GM21515 (cell line): Measurements from ENCODE around the gene MPLKIP.
"Not testable (repeated sequence)": the region's sequence is repeated elsewhere in the genome, so short reads cannot be mapped to it uniquely, and the experiment has no call there.

Experiments used
- ATAC-seq: cut with Tn5 transposase; IDR thresholded peaks from one replicate; pipeline ENCODE4 v1.9.1; 2021; ENCODE audit not compliant: unreplicated experiment

Gene MPLKIP

DNA sequence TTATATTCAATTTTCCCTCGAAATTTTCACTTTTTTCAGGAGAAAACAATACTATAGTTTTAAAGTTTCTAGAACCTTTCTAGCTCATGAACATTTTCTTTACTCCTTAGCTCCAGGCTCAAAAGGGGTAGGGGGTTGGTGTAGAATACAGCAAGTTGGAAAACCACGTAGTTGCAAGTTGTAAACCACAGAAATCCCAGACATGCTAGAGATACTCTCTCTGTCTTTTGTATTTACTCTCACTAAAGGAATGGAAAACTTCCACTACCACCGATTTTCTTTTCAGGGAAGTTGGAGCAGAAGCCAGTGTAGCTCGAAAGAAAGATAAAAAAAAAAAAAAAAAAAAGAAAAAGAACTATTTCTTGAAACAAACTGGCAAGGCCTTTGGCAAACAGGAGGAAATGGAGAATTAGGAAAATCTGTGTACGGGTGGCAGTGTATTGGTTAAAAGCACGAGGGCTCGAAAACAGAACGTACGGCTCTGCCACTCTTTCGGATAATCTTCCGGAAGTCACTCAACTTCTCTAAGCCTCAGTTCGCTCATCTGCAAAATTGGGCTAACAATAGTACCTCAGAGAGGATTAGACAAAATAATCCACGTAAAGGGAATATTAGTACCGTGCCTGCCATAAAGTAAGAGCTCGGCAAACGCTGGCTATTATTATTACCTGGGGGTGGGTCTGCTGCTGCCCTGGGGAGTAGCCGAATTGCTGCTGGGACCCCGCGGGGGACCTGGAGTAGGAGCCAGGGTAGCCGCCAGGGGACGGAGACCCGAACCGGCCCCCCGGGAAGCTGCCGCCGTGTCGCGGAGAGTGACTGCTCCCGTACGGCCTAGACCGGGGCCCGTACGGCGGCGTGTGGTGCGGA, 628 bp downstream of the MPLKIP start:
- ATAC-seq, result peak; percentile 19

DNA sequence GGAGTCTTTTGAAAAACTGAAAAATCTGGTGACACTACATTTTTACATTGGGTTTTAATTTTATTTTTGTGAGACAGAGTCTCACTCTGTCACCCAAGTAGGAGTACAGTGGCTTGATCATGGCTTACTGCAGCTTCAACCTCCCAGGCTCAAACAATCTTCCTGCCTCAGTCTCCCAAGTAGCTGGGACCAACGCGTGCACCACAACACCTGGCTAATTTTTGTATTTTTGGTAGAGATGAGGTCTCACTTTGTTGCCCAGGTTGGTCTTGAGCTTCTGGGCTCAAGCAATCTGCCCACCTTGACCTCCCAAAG, 11.5 kb downstream of the MPLKIP start:
- ATAC-seq, result no peak

DNA sequence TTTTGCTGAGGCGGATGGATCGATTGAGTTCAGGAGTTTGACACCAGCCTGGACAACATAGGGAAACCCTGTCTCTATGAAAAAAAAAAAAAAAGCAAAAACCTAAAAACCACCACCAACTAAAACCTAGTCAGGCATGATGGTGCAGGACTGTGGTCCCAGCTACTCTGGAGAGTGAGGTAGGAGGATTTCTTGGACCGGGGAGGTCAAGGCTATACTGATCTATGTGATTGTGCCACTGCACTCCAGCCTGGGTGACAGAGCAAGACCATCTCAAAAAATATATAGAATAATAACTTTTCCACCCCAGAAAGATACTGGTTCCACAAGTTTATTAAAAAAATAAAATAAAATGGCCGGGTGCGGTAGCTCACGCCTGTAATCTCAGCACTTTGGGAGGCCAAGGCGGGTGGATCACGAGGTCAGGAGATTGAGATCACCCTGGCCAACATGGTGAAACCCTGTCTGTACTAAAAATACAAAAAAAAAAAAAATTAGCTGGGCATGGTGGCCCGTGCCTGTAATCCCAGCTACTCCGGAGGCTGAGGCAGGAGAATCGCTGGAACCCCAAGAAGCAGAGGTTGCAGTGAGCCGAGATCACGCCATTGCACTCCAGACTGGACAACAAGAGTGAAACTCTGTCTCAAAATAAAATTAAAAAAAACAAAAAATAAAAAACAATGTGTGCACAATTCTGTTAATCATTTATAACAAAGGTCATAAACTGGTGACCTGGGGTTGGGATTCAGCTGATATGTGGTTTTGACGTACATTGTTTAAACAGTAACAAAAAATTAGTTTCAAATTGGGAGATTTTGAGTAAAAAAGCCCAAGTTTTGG, 12.1 kb downstream of the MPLKIP start:
- ATAC-seq, result not testable (repeated sequence)

DNA sequence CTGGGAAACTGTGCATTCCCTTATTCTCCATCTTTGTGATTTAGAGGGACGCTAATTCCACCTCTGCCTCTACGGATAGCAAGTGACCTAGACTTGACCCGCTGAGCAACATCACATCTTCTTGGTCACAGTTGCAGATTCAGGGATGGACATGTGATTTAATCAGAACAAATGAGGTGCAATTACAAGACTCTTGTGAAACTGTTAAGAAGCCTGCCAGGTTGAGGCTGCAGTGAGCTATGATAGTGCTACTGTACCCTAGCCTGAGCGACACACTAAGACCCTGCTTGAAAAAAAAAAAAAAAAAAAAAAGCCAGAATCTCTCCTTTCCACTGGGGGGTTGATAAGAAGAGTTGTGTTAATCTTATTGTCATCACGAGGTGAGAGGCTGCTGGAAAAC, 14.4 kb downstream of the MPLKIP start:
- no peak for ATAC-seq

DNA sequence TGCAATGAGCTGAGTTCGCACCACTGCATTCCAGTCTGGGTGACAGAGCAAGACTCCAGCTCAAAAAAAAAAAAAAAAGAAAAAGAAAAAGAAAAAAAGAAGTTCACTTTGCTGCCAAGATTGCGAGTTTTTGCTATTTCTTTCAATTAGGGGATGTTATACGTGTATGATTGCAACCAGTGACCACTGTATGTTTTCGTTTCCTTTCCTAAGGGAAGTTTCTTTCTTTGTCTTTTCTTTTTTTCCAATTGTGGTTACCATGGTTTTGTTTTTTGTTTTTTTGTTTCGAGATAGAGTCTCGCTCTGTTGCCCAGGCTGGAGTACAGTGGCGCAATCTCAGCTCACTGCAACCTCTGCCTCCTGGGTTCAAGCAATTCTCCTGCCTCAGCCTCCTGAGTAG, 16.2 kb downstream of the MPLKIP start:
- not testable (repeated sequence) for ATAC-seq

DNA sequence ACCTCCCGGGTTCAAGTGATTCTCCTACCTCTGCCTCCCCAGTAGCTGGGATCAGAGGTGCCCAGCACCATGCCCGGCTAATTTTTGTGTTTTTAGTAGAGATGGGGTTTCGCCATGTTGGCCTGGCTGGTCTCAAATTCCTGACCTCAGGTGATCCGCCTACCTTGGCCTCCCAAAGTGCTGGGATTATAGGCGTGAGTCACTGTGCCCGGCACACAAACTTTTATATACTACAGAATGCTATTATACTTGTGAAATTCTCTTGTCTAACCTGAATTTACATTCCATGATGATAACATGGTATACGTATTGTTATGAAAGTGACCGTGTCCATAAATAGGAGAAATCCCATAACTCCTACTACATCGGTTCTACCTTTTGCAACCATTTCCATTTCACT, 17.2 kb downstream of the MPLKIP start:
- not testable (repeated sequence) for ATAC-seq

DNA sequence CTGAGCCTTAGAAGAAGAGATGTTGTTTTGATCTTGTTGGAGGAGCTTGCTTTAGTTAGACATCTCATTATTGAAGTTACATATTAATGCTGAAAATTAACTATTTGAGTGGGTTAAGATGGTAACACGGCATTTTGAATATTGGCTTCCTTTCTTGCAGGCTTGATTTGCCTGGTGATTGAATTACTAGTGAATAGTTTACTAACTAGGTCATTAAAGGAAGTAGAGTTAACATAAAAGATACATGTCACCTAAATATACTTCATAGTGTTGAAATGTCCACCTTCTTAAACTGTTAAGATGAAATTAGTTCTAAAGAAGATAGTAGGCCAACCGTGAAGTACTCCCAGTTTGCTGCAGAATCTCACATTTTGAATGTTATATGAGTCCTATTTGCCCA, 18.5 kb downstream of the MPLKIP start:
- no peak for ATAC-seq

DNA sequence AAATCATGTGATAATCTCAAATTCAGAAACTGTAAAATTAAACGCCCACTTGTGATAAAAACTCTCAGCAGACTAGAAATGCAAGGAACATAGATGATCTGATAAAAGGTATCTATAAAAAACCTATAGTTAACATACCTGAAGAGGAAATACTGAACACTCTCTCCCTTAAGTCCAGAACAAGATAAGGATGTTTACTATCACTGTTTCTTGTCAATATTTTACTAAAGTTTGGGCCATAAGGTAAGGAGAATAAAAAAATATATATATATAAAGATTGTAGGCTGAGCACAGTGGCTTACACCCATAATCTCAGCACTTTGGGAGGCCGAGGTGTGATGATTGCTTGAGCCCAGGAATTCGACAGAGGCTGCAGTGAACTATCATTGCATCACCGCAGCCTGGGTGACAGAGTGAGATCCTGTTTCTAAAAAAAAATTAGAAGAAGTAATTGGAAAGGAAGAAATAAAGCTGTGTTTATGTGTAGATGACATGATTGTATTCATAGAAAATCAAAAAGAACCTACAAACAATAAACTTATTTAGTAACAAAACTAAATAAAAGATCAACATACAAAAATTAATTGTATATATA, 28.4 kb downstream of the MPLKIP start:
- ATAC-seq, result no peak

DNA sequence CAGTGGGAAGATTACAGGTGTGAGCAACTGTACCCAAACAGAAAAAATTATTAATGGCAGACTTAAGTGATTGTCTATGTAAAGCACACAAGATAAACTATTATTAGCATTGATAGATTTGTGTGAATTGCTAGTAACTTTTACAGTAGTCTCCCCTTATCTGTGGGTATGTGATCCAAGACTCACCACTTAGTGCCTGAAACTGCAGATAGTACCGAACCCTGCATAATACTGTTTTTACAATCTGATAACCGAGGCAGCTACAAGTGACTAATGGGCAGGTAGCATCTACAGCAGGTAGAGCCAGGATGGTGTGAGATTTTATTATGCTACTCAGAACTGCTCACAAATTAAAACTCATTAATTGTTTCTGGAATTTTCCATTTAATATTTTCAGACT, 31.5 kb downstream of the MPLKIP start:
- no peak for ATAC-seq

DNA sequence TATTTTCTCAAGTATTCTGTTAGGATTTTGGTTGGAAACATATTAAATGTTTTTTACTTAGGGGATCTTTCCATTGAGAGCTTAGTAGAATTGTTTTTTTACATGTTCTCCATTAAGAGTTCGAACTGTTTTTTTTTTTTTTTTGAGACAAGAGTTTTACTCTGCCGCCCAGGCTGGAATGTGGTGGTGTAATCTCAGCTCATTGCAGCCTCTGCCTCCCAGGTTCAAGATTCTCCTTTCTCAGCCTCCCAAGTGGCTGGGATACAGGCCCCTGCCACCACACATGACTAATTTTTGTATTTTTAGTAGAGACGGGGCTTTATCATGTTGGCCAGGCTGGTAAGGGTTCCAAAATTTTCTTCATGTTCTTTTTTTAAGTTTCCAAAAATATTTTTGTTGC, 33.2 kb downstream of the MPLKIP start:
- no peak for ATAC-seq

DNA sequence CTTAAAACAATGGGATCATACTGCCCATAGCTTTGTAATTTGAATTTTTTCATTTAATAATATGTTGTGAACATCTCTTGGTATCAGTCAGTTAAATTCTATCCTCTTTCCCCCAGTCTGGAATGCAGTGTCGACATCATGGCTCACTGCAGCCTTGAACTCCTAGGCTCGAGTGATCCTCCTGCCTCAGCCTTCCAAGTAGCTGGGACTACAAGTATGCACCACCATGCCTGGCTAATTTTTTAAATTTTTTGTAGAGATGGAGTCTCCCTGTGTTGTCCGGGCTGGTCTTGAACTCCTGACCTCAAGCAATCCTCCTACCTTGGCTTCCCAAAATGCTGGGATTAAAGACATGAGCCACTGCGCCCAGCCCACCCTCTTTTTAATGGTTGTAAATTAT, 34.6 kb downstream of the MPLKIP start:
- no peak for ATAC-seq

DNA sequence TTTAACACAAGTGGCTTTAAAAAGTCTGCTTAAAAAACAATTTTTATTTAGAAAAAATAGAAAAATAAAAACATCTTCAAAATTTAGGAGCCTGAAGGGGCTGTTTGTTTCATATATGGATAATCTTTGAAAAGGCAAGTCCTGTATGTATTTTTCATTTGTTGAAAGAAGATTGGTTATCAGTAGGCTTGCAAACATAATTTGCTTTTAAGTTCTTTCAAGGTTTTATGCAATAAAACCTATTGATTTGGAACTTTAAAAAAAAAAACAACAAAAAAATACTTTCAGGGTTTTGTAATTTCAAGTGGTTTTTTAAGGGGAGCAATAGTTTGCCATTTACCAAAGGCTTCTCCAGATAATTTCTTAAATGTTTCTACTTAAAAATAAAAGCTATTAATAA, 35.6 kb downstream of the MPLKIP start:
- no peak for ATAC-seq

DNA sequence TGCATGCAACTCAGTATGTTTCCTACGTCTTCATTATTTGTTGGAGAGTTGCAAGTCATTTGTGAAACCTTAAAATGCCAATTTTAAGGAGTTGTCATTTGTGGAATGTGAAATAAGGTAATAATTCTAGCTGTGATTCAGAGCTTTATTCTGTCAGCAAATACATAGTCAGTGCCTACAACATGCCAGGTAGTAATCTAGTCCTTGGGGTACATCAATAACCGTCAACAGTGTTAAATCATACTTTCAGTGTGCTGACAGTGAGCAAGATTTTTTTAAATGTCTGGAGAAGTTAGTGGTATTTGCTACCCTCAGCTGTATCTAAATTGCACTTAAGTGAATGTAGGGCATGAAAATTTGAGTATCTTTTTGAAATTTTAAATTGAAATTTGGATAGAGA, 36.7 kb downstream of the MPLKIP start:
- ATAC-seq, result no peak

DNA sequence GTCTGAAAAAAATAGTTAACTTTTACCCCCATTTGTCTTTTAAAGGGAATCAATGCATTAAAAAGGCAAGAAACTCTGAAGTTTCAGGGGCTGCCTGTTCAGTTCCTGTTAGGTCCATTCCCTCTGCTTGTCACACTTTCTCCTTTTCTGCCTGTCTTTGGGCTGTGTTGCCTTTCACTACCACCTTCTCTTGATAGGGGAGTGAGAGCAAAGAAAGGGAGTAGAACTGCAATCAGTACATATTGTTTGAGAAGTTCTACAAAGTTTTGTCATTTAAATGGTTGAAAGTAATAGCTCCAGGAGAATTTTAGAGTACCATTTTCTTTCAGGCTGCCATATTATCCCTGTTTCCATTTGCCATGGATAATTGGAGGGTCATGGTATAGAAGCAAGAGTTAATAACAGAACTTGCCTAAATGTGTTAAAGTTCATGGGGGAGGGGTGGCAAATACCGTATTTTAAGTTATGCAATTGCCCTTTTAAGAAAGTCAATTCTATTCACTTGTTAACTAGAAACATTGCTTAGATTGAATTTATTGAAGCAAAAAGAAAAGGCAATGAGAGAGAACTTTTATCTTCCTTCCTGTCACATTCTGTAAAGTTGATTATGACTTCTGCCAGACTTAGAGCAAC, 38.6 kb downstream of the MPLKIP start:
- ATAC-seq, result no peak

DNA sequence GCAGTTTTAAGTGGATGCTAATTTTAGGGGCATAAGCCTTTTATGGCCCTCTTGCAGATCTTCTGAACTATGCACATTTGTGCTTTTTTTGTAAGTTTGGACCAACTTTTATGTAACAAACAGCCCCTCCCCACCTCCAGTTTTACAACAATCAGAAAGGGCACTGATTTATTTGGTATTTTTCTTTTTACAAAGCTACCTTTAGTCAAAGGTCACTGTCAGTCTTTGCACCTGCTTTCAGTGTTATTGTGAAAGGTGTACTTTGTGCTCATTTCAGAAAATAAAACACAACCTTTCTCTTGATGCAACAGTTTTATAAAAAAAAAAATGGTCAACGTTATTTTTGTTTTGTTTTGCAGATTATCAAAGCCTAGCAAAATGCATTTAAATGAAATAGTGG, 39.2 kb downstream of the MPLKIP start:
- ATAC-seq, result no peak

DNA sequence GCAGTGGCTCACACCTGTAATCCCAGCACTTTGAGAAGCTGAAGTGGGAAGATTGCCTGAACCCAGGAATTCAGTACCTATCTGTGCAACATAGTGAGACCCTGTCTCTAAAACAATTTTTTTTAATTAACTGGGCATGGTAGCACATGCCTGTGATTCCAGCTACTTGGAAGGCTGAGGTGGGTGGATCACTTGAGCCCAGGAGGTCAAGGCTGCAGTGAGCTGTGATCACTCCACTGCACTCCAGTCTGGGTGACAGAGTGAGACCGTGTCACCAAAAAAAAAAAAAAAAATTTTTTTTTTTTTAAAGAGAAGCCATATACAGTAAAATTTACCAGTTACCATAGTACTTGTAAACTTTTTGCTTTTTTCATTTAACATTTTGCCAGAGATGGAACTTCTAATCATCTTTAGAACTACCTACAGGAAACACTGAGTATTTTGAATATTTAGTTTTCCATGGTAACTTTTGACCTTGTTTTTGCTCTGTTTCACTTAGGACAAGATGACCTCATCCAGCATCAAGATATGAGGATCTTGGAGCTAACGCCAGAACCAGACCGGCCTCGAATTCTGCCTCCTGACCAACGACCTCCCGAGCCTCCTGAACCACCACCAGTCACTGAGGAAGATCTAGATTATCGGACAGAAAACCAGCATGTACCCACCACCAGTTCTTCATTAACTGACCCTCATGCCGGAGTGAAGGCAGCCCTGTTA, 40.6 kb downstream of the MPLKIP start:
- ATAC-seq, result no peak

DNA sequence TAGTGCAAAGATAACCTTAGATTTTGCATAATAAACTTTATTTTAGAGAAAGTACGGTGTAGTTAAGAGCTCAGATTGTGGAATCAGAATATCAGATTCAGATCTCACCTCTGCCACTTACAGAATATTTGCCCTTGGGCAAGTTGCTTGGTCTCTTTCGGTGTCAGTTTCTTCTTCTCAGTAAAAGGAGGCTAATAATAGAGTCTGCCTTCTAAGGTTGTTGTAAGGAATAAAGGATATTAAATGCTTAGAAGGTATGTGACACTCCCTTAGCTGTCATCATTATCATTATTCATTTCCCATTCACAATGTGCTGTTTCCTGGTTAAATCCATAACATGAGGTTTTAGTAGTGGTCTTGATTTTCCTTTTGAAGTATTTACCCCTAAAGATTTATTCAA, 42.2 kb downstream of the MPLKIP start:
- ATAC-seq, result no peak

DNA sequence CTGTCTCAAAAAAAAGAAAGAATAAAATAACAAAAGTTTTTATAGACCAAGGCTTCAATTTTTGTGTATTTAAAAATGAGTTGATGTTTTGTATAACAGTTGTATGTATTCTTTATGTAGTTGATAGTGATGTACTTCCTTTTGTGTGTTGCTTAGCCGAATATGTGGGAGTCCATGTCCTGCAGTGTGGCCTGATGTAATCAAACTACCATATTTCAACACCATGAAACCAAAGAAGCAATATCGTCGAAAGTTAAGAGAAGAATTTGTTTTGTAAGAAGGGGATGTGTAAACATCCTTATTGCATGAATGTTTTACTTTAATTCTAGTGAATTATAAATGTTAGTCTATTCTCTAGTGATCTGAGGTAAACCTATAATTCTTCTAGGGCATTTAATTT, 56.6 kb downstream of the MPLKIP start:
- no peak for ATAC-seq
